Measurements from ENCODE around the gene PNN.
"Not testable (repeated sequence)": the region's sequence is repeated elsewhere in the genome, so short reads cannot be mapped to it uniquely, and the experiment has no call there.

The PNN gene

DNA sequence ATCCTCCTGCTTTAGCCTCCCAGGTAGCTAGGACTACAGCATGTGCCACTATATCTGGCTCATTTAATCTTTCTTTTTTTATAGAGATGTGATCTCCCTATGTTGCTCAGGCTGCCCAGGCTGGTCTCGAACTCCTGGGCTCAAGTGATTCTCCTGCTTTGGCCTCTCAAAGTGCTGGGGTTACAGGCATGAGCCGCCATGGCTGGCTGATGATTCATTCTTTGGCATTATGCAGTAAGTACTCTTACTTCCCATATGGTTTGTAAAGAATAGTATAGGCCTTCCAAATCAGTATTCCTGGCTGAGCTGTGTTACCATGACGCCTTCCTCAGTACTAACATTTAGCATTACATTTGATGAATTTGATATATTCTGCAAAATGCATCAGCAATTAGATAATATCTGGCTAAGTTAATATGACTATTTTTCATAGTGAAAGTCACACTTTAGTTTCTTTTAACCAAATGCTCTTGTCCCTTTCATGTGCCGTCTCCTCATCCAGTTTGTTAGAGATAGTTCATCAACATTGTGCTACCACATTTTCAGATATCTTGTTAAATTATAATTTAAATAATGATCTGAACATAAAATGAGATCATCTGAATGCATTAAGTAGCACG lies 55.5 kb downstream of the PNN start:
- no peak for DNase-seq

- not testable (repeated sequence) for DNase-seq
Measured at GRCh38 chr14:39231751-39232553, 56.9 kb downstream of the PNN start.

Data from NCI-H1105 treated with DMSO at 0.1 percent for 48 hours (cell line).